CD14-positive monocyte (primary cell): ENCODE data around the gene LCE3B. TPM values are rescaled to one million over a fixed set of nuclear protein-coding genes. Genes with fewer than 3 reads are reported as not detected.
A peak's percentile ranks its signal among the peaks of the same experiment; 100 is the strongest.

Source experiments
- DNase-seq, 3 donors: peaks; one replicate each; pipeline ENCODE4 v3.0.0-alpha.2; 2011 to 2022
- H2AFZ ChIP-seq: 2 replicates; pipeline ENCODE4 v1.6.0; 2012; ENCODE audit warnings: mild to moderate bottlenecking, low read depth, low read length, inconsistent platforms; ENCODE audit not compliant: insufficient read depth, poor library complexity, severe bottlenecking
- H3K27ac ChIP-seq, 2 donors: 1 replicate in 1 of 2; 2 replicates in 1 of 2; pipeline ENCODE4 v1.5.1; 2012 to 2013; ENCODE audit warnings: low read length in 2 of 2, control low read depth in 1 of 2, inconsistent platforms in 1 of 2, low read depth in 1 of 2, mild to moderate bottlenecking in 1 of 2
- H3K27me3 ChIP-seq, 2 donors: one replicate each; pipeline versions ENCODE4 v1.6.0 to v1.6.1; 2011 to 2013; ENCODE audit warnings: low read length in 2 of 2; ENCODE audit not compliant: control insufficient read depth in 2 of 2, insufficient read depth in 2 of 2
- H3K36me3 ChIP-seq, 2 donors: replicated peaks in 1 of 2; 1 replicate in 1 of 2; 2 replicates in 1 of 2; pipeline versions ENCODE4 v1.5.1 to v1.6.1; 2012 to 2013; ENCODE audit warnings: low read length in 2 of 2, control low read depth in 1 of 2, inconsistent platforms in 1 of 2, mild to moderate bottlenecking in 1 of 2; ENCODE audit not compliant: insufficient read depth in 2 of 2, control insufficient read depth in 1 of 2
- H3K4me1 ChIP-seq, 2 donors: 1 replicate in 1 of 2; 2 replicates in 1 of 2; pipeline versions ENCODE4 v1.5.1 to v1.6.1; 2012 to 2013; ENCODE audit warnings: low read length in 2 of 2, control low read depth in 1 of 2, inconsistent platforms in 1 of 2, mild to moderate bottlenecking in 1 of 2, moderate library complexity in 1 of 2; ENCODE audit not compliant: insufficient read depth in 2 of 2, control insufficient read depth in 1 of 2
- H3K4me2 ChIP-seq: replicated peaks from 2 replicates; pipeline ENCODE3; 2012; ENCODE audit warnings: low read length, moderate library complexity, mild to moderate bottlenecking; ENCODE audit not compliant: poor library complexity, severe bottlenecking; ENCODE audit errors: extremely low read depth
- H3K4me3 ChIP-seq, 3 experiments: fragments of 200-600 bp in 1 of 3; sonication (generic) in 1 of 3; replicated peaks in 1 of 3; 1 replicate in 2 of 3; 2 replicates in 1 of 3; pipeline ENCODE4 v1.5.1; 2011 to 2013; ENCODE audit warnings: low read length in 3 of 3, mild to moderate bottlenecking in 3 of 3, control low read depth in 2 of 3, low read depth in 2 of 3, inconsistent platforms in 1 of 3, moderate library complexity in 1 of 3
- H3K79me2 ChIP-seq: 2 replicates; pipeline ENCODE4 v1.6.0; 2012; ENCODE audit warnings: mild to moderate bottlenecking, control low read depth, inconsistent platforms, low read length, moderate library complexity; ENCODE audit not compliant: insufficient read depth
- H3K9ac ChIP-seq: 2 replicates; pipeline ENCODE4 v1.6.0; 2017; ENCODE audit warnings: low read length, mild to moderate bottlenecking; ENCODE audit not compliant: insufficient read depth, poor library complexity, severe bottlenecking
- H3K9me3 ChIP-seq, 2 donors: replicated peaks in 1 of 2; 1 replicate in 1 of 2; 2 replicates in 1 of 2; pipeline versions ENCODE4 v1.5.1 to v1.6.1; 2012 to 2013; ENCODE audit warnings: low read length in 2 of 2, control low read depth in 1 of 2; ENCODE audit not compliant: control insufficient read depth in 1 of 2, insufficient read depth in 1 of 2
- H4K20me1 ChIP-seq: 2 replicates; pipeline ENCODE4 v1.6.0; 2012; ENCODE audit warnings: mild to moderate bottlenecking, low read length, control low read depth, moderate library complexity; ENCODE audit not compliant: insufficient read depth
- H3K27ac Mint-ChIP-seq, 7 donors: one replicate each; pipeline ENCODE4 v1.8.0; 2020; ENCODE audit warnings: mild to moderate bottlenecking in 7 of 7, mixed read lengths in 7 of 7, moderate library complexity in 6 of 7, inconsistent platforms in 2 of 7
- H3K27me3 Mint-ChIP-seq, 3 donors: one replicate each; pipeline ENCODE4 v1.8.0; 2021 to 2022; ENCODE audit warnings: low read depth in 3 of 3, mild to moderate bottlenecking in 3 of 3, mixed read lengths in 3 of 3, moderate library complexity in 3 of 3, inconsistent platforms in 1 of 3
- H3K36me3 Mint-ChIP-seq, 2 donors: one replicate each; pipeline ENCODE4 v1.8.0; 2020; ENCODE audit warnings: mixed read lengths in 2 of 2, inconsistent platforms in 1 of 2, mild to moderate bottlenecking in 1 of 2
- H3K4me1 Mint-ChIP-seq: one replicate; pipeline ENCODE4 v1.8.0; 2020; ENCODE audit warnings: mild to moderate bottlenecking, mixed read lengths
- H3K4me3 Mint-ChIP-seq, 2 donors: one replicate each; pipeline ENCODE4 v1.8.0; 2020; ENCODE audit warnings: mild to moderate bottlenecking in 2 of 2, mixed read lengths in 2 of 2, moderate library complexity in 1 of 2
- H3K9me3 Mint-ChIP-seq, 7 donors: one replicate each; pipeline ENCODE4 v1.8.0; 2020 to 2022; ENCODE audit warnings: mixed read lengths in 7 of 7, mild to moderate bottlenecking in 6 of 7, moderate library complexity in 6 of 7, inconsistent platforms in 2 of 7
- CTCF ChIP-seq: fragments of 200-600 bp; IDR thresholded peaks from one replicate; pipeline ENCODE4 v1.8.0; 2022; ENCODE audit warnings: antibody characterized with exemption, mild to moderate bottlenecking
- WGBS: methylation state at CpG from one replicate; pipeline ENCODE4 v1.1.5; 2013; ENCODE audit warnings: missing lambda C conversion rate; ENCODE audit not compliant: insufficient coverage; 5-methylcytosine and 5-hydroxymethylcytosine counted together
- intact Hi-C, 2 donors: fragments of 100-400 bp; cut with micrococcal nuclease; formaldehyde crosslinking; loops; one replicate each; pipeline versions ENCODE4 v1.15.0 to v1.15.1; 2023
- polyA plus RNA-seq, 3 donors: library from polyadenylated mRNA; depleted of rRNA in 1 of 3; unstranded in 2 of 3; stranded (reverse) in 1 of 3; fragments of 300-500 nt in 2 of 3; fragments of >200 nt in 1 of 3; fragmentation: Illumina TruSeq in 2 of 3; gene quantifications; 1 replicate in 2 of 3; 2 replicates in 1 of 3; pipeline ENCODE4 v1.2.3, GENCODE V29; 2012 to 2021

LCE3B gene
- polyA plus RNA-seq, 3 donors: not detected

- Histone ChIP-seq H3K27me3 (no peaks in the 10 kb centered on the region), H2AFZ (no peak overlapping the region), H3K4me2 (no peak overlapping the region), H3K4me3 (no peak overlapping the region), H3K27ac (no peak overlapping the region), H4K20me1 (no peaks in the 10 kb centered on the region), H3K79me2 (no peaks in the 10 kb centered on the region), H3K36me3 (no peaks in the 10 kb centered on the region), H3K4me1 (no peaks in the 10 kb centered on the region), H3K9me3 (no peaks in the 10 kb centered on the region), H3K9ac (no peak overlapping the region)
- H3K36me3 Mint-ChIP-seq: no peaks in the 10 kb centered on the region
- WGBS: 100% methylated on average over 1 of the region's 1 CpG
- no peak overlapping the region for H3K4me3 Mint-ChIP-seq
- DNase-seq: no peak
- H3K27ac Mint-ChIP-seq: no peak overlapping the region
- peaks cover 0 to 11% (median 3%) of the 10 kb centered on the region in 7 donors for H3K9me3 Mint-ChIP-seq
- TF ChIP-seq CTCF: no peak
- peaks cover 1 to 5% (median 3%) of the 10 kb centered on the region in 3 donors for H3K27me3 Mint-ChIP-seq
- H3K4me1 Mint-ChIP-seq: no peaks in the 10 kb centered on the region
- intact Hi-C loops: no loop called here
Measured at GRCh38 chr1:152640351-152640750, 26.7 kb downstream of the LCE3B start.

GRCh38 chr1:152643945-152644344, 30.3 kb downstream of the LCE3B start:
- DNase-seq: no peak
- 92% methylated on average over 2 of the region's 3 CpGs for WGBS
- Histone ChIP-seq H3K27me3 (no peaks in the 10 kb centered on the region), H3K79me2 (no peaks in the 10 kb centered on the region), H3K9me3 (no peaks in the 10 kb centered on the region), H4K20me1 (no peaks in the 10 kb centered on the region), H3K4me3 (no peak overlapping the region), H3K4me2 (no peak overlapping the region), H3K4me1 (no peaks in the 10 kb centered on the region), H3K36me3 (no peaks in the 10 kb centered on the region), H2AFZ (no peak overlapping the region), H3K9ac (no peak overlapping the region), H3K27ac (no peak overlapping the region)
- Mint-ChIP-seq H3K27me3 (peaks cover 0 to 5% (median 3%) of the 10 kb centered on the region in 3 donors), H3K4me3 (no peak overlapping the region), H3K27ac (peak overlapping the region in 1 of 7 donors; percentile 41), H3K36me3 (no peaks in the 10 kb centered on the region), H3K4me1 (no peaks in the 10 kb centered on the region), H3K9me3 (peaks cover 0 to 4% (median 0%) of the 10 kb centered on the region in 7 donors)
- TF ChIP-seq CTCF: no peak
- intact Hi-C loops: no loop called here
